HG03103 (cell line): ENCODE measurements around the gene LPP.

Experiments
- ATAC-seq: cut with Tn5 transposase; IDR thresholded peaks from one replicate; pipeline ENCODE4 v1.9.1; 2021; ENCODE audit warnings: low read depth; ENCODE audit not compliant: unreplicated experiment

The LPP gene

DNA sequence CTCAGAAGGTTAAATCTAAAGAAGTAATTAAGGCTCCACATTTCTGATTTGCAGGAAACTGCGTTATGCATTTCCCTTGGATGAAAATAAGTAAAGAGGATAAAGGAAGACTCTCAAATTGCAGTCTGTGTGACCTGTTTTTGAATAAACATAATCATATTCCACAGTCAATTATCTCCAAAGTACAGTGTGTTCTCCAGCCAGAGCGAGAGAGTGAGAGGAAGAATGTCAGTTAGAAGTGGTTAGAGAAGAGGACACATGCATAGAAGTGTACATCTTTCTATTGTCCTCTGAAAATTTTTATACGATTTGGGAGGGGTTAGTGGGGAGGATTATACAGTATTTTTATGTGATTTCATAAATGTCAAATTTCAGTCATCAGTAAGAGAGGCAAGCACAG lies 487.1 kb downstream of the LPP start:
- ATAC-seq: no peak

DNA sequence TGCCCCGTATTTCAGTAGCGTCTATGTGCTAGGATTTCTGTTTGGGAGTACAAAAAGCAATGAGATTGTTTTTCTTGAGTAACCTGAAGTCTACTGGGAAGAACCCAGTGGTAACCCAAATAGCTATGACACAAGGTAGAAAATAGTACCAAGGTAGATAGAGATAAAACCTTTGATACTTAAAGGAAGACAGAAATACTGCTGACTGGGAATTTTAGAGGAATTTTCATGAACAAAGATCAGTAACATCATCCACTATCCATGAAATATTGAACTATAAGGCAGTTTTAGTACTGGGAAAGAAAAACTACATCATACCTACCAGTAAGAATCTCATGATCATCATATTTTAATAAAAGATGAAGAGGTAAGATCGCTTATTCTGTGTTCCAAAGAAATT lies 489.8 kb downstream of the LPP start:
- no peak for ATAC-seq

DNA sequence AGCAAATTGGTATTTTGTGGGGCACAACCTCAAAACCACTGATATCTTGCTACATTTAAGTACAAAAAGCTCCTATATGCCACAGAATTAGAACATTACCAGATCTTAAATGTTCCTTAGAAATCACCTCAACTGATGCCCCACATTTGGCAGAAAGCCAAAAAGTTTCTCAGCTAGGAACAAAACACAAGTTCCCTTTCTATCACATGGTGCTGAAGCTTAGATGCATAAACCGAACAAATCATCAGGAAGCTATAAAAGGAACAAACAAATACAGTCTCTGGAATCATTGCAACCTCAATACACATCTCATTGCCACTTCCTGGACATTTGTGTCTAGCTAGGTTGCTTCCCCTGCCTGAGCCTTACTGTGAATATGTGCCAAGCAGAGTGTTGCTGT lies 492.6 kb downstream of the LPP start:
- ATAC-seq: no peak

DNA sequence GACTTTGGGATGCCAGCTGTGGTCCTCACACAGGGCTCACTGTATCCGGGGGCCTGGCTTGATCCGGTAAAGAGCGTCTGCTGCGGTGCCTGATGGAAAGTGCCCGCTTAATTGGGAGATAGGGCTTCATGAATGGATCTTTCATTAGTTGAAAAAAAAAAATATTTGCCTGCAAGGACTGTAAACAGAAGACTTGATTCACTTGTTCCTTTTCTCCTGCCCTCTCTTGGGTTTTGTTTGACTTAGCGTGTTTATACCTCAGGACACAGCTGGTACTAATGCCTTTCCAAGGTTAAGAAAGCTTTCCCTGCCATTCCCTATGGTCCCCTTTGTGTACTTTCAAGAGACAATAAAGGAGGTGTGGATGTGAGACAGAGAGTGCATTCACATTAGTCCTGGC lies 493.3 kb downstream of the LPP start:
- ATAC-seq: no peak

DNA sequence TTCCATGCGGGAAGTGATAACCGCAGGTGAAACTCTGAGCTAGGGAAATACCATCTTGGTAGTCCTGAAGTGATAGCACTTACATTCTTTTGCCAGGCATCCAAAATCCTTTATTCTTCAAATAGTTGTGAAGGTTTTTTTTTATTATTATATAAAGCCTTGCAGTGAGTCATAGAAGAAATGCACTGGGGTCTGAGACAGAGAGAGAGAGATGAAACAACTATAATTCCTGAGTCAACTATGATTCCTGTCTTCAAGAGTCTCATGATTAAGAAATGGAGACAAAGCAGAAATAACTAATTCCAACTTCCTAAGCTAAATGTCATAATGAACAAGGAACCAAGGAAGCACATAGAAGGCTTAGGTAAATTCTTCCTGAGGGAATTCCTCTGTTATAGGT lies 495.6 kb downstream of the LPP start:
- no peak for ATAC-seq

DNA sequence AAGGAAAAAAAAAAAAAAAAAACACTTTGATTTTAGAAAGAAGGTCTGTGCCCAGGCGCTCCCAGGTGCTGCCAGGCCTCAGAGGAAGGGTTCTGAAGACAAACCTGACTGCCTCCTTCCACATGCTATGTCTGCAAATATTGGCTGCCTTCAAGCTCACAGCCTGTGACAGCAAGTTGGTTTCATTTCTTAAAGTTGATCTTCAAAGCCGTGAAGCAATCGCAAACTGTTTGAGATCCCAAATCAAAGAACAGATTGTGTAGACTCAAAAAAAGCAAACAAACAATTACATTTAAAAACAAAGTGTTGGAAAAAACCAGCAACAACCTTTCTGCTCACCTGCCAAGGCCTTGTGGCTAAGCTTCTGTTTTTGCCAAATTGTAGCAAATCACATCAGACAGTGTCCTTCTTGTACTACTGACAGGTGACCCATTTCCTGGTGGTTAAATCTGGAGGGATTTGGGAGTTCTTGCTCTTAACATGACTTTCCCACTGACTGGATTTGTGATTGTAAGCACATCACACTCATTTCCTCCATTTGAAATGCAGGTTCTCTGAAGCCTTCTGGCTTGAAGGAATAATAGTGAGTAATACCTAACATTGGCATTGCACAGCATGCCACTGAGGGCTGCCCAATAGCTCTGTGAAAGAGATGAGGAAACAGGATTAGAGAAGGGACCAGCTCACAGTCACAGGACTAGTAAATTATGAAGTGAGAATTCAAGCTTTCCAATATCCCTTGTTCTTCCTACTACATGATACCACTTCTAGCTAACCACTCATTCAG lies 502.4 kb downstream of the LPP start:
- no peak for ATAC-seq

DNA sequence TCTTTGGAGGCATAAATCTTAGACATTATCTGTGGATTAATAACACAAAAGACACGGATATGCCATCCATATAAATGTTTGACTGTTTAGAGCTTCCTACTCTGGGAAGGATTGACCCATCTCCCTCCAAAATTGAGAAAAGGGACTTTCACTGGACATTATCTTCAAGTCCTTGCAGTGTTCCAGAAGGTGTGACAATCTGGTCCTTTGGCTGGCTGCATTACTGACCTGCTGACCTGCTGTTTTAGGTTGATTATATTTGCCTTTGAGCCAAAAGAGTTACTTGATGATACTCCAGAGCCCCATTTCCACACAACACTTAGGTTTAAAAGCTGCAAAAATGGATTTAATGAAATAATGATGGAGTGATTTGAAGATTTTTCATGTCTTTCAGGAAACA lies 504.6 kb downstream of the LPP start:
- ATAC-seq: no peak

DNA sequence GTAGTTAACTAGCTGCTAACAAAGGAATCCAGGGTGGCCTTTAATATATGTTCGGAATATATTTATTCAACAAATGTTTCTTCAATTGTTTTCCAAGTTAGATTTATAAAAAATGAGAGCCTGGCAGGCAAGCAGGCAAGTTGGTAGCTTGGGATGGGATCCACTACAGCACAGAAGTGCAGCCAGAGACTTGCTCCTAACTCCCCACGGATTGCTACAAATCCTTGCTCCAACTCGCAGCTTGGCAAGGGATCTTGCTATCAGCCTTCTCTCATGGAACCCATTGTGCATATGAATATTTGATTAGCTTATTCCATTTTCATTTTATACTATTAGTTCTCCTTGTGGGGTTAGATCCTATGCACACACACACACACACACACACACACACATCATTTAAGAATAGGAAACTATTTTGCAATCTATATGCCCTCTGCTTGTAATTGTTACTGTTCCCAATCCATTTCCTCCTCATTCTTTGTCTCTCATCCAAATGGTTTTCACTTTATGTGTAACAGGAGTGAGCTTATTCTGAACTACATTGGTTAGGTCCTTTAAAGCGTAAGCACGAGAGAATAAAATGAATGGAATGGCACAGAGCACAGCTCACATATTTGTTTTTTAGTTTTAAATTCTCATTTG lies 505.6 kb downstream of the LPP start:
- no peak for ATAC-seq

DNA sequence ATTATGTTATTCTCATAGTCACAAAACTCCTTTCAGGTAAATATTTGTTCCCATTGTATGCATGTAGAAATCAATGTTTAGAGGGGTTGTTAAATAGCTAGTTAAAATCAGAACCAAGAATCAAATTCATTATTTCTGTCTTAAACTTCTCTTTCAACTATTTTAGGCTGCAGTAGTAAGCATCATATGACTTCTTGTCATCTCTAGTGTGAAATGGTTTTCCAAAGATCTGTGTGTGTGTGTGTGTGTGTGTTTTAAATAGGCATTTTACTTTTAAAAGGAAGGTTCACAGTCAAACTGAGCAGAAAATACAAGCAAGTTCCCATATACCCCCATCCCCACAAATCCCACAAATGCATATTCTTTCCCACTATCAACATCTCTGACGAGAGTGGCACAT lies 506.5 kb downstream of the LPP start:
- no peak for ATAC-seq

DNA sequence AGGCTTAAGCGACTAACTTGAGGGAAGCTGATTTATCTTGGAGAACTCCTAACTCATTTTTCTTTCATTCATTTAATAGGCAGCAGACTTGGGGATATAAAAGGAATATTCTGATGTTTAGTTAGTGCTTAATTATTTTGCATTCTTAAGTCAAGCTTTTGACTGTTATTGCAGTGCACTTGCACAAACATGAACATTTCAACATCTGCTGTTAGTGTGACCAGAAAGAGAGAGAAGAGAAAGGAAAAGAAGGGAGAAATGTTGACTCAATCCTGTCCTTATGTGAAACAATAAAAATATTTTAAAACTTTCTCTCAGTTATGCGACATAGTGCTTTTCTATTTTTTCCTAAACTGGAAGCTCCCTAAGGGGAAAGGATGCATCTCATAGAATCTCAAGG lies 507.8 kb downstream of the LPP start:
- ATAC-seq: no peak

DNA sequence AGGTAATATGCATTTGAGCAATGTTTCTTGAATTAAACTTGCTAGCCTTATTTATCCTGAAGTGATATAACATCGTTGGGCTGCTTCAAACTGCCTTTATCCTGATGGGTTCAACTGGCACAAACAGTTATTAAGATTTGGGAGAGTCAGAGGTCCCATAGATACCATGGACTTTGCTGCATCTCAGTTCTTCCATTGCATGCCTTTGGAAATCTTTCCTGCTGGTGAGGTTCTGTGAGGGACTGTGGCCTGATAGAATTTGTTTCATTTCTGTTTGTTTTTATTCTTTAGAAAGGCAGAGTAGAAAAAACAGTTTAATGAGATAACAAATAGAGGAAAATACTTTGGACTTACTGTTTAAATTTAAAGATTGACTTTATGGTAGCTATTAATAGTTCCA lies 508.3 kb downstream of the LPP start:
- no peak for ATAC-seq

DNA sequence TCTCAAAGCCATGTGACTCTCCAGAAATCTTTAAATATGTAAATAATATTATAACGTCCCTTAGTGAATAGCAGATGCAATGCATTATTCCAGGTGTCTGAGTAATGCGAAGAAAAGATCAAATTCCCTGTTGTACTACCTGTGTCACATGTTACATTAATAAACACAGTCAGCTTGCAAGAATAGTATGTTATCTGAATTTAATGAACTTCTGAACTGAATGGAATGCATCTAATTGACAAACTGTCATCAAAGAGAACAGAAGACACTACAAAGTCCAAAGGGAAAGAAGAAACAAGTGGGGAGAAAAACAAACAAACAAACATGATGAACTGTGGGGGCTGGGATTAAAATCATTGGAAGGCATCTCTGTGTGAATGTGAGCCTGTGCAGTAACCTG lies 508.8 kb downstream of the LPP start:
- no peak for ATAC-seq

DNA sequence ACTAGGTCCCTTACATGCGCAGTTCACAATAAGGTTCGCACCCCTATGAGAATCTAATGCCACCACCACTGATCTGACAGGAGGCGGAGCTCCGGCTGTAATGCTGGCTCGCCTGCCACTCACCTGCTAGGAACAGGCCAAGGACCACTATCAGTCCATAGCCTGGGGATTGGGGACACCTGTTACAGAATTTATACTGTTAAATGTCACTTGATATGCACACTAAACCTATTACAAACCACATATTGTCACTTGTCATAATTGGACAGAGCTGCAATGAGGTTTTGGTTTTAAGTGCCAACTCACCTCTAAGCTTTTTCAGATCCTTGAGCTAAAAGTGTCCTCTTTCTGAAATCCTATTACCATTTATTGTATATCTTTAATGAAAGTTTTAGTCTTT lies 509.9 kb downstream of the LPP start:
- no peak for ATAC-seq

DNA sequence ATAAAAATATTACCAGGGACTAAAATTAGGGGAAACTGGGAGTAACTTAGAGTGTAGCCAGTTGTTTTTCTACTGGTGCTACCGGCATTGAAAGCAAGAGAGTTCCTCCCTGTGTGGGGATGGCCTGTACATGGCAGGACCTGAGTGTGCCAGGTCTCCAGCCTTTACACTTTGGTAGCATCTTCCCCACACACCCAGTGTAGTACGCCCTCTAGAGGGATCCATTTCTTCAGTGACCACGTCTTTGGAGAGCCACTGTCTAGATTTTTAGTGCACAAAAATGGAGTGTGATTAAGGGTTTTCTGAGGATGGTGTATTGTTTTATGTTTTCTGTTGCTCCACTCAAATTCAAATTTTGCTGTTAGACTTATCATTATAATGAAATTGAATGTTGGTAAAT lies 510.8 kb downstream of the LPP start:
- ATAC-seq: no peak

DNA sequence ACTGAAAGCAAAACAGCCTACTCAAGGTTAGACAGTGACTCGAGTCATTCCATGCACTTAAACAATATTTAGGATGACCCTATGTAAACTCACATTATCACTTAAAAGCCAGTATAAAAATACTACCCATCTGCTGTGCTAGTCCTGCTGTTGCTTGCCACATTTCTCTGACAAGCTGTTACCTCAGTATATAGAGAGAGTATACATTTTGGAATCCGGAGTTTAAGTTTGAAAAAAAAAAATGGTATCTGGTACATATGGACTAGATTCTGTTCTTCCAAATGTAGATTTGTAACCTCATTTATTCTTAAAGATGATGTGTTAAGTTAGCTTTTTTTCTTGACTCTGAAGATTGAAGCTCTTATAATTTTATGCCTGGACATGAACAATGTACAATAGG lies 514.0 kb downstream of the LPP start:
- ATAC-seq: no peak

DNA sequence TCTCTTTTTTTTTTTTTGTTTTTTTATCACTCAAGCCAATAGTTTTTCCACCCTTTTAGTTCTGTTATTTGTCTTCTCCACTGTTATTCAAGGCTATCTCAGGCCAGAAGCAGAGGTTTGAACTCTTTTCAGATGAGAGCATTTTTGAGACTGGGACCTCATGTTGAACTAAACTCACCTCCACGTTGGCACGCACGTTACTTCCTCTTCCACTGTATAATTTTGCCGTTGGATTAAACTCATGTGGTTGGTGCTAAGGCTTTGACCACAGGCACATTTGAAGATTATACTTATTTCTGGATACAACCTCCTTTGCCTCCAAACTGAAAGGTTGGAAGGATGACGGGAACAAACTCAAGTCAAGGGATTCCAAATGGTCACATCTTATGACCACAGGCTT lies 516.5 kb downstream of the LPP start:
- no peak for ATAC-seq

DNA sequence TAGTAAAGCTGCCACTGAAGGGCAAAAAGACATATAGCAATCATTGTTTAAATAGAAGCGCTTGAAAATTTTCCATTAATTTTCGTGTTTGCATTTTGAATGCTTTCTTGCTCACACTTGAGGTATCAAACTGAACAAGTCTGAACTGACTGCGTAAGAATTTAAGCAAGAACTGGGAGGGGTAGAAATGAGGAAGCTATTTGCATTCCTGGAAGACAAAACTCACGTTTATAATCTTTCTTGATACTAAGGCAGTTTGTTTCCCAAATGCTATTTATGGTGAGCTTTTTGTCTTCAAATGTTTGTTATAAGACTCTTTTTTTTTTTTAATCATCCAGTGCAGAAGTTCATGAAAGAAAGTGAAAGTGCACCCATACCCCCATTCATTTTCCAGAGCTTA lies 518.0 kb downstream of the LPP start:
- ATAC-seq: no peak

DNA sequence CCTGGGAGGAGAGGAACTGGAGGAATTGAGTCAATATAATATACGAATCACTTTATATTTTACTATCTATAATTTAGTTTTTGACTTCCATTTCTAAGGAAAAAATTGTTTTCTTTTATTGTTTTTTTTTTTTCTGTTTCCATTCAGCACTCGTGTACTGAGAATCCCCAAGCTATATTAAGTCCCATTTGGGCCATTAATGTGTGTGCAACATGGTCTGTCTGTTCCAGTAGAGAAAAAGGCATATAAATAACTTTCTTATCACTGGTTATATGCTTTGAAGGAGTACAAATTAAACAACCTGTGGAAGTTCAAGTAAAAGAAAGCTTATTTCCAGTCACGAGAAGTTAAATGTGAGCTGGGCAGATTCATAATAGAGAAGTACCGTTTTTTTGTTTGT lies 518.9 kb downstream of the LPP start:
- no peak for ATAC-seq

DNA sequence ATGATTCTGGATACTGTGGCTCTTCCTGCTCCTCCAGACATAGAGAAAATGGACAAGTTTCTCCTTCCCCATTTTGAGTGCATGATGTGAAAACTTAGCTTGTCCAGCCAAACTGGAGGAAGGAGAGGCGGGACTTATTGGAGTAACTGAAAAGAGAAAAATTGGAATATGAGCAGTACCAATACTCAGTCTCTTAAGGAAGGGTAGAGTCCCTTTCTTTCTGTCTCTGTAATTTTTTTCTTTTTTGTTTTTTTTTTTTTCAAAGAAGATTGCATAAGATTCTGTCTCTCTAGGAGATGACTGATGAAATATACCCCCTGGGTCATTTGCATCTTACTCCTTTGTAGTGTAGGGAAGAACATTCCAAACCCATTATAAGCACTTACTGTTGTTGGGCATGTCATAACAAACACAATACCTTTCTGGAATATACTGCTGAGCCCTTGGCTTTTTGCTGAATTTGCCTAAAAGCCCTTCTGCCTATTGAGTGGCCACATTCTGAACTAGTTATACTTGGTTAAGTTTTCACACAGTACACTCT lies 519.8 kb downstream of the LPP start:
- no peak for ATAC-seq

DNA sequence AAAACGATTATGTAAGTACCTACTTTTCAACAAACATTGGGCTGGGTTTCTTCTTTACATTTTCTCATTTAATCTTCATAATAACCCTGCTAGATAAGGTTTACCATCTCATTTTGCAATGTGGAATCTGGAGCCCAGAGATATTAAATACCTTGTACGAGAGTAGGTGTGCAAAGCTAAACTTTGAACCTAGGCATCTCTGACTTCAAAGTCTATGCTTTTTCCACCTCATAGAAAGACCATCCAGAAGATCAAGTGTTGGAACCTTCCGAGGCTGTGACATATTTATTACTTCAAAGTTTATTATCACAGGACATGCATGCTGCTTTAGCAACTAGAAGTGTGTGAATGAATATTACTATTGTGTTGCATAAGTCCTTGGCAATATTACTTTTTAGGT lies 520.6 kb downstream of the LPP start:
- ATAC-seq: no peak

DNA sequence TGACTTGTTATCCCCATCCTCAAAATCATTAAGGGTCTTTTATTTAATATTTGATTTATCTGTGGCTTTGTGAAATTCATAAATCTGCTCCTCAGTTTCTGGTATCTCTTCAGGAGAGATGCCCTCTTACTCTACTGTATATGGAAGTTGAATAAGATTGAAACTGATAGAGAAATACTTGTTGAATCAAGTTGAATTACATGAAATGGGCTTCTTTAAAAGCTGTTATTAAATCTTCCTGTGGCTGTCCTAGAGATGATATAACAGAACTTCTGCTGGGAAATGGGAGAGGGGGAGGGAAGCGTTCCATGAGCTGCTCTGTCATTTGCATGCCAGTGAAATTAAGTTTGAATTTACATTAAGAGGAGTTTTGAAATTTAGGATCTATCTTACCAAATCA lies 523.4 kb downstream of the LPP start:
- no peak for ATAC-seq

DNA sequence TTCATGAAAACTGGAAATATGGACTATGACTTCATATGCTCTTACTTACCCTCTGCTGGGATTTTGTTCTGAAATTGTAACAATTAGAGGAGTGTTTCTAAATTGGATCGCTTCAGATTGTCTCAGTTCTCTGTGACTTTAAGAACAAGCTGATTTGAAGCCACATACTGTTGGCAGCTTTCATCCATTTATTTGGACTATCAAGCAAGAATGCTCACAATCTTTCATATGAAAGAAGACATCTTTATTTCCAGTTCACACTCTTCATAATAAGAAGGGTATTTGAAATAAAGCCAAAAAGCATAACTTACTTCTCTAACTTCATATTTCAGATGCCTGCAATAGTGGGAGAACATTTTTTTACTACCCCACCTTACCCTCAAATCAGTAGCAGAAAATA lies 526.2 kb downstream of the LPP start:
- no peak for ATAC-seq
